Measurements from ENCODE around the gene RNASE7.

DNA sequence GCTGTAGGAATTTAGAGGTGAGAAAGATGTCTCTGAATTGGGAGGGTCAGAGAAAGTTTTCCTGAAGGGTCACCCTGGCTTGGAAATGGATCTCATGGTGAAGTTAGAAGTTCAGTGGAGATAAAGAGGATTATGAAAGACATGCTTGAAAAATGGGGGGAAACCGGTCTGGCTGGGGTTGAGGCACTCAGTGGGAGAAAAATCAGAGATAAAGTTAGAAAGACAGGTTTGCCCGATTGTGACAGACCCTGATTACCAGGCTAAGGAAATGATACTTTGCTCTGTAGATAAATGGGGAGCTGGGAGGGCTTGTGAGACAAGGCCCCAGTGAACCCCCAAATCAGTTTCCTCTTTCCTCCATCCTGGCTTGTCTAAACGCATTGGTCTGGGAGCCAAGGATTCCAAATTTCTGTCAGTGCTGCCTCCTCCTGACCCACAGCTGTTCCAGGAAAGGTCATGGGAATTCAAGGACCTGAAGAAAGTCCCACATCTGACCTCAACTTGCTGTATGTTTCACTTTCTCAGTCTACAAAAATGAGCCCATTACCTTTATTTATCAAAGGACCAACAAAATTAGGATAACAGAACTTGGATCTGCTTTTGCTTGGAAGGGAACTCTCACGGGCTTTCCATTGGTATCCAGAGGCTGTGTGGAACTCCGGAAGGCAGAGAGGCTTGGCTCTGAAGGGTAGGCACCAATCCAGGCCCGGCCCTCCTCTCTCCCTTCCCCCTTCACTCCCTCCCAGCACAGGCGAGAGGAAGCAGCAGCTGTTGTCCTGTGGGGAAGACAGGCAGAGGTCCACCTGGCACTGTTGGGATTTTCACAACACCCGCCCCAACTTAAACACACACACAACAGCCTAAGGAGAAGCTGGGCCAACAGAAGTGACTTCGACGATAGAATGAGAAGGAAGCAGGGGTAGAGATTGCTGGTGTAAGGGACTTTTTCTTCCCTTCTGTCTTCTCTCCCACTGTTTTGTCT, 3.4 kb upstream of the RNASE7 start:
- TF ChIP-seq, protein P1, sequence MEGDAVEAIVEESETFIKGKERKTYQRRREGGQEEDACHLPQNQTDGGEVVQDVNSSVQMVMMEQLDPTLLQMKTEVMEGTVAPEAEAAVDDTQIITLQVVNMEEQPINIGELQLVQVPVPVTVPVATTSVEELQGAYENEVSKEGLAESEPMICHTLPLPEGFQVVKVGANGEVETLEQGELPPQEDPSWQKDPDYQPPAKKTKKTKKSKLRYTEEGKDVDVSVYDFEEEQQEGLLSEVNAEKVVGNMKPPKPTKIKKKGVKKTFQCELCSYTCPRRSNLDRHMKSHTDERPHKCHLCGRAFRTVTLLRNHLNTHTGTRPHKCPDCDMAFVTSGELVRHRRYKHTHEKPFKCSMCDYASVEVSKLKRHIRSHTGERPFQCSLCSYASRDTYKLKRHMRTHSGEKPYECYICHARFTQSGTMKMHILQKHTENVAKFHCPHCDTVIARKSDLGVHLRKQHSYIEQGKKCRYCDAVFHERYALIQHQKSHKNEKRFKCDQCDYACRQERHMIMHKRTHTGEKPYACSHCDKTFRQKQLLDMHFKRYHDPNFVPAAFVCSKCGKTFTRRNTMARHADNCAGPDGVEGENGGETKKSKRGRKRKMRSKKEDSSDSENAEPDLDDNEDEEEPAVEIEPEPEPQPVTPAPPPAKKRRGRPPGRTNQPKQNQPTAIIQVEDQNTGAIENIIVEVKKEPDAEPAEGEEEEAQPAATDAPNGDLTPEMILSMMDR (IDR thresholded peaks at IDR 0.05), result no peak
- TF ChIP-seq EP300 (IDR thresholded peaks at IDR 0.05), result no peak
